Smooth muscle cell (in vitro differentiated cells): ENCODE measurements around the gene NLGN1. TPM values are rescaled to one million over a fixed set of nuclear protein-coding genes. Genes with fewer than 3 reads are reported as not detected.

Experiments used
- DNase-seq: peaks from one replicate; lab custom pipeline; 2025; ENCODE audit not compliant: unreplicated experiment; lab: John Stamatoyannopoulos, UW
- H2AFZ ChIP-seq: fragments of 200-600 bp; sonication (generic); 2 replicates; pipeline ENCODE4 v1.6.0; 2016; ENCODE audit warnings: antibody characterized with exemption, low read depth, mild to moderate bottlenecking
- H3F3A ChIP-seq: fragments of 200-600 bp; sonication (generic); 2 replicates; pipeline ENCODE4 v1.6.0; 2017; ENCODE audit warnings: antibody characterized with exemption, low read depth
- H3K27ac ChIP-seq: fragments of 200-600 bp; sonication (generic); 2 replicates; pipeline ENCODE4 v1.5.1; 2016; ENCODE audit warnings: low read depth, mild to moderate bottlenecking
- H3K27me3 ChIP-seq: fragments of 200-600 bp; sonication (generic); 2 replicates; pipeline ENCODE4 v1.6.1; 2016; ENCODE audit warnings: low read depth, mild to moderate bottlenecking
- H3K36me3 ChIP-seq: fragments of 200-600 bp; sonication (generic); 2 replicates; pipeline ENCODE4 v1.5.1; 2016; ENCODE audit warnings: low read depth
- H3K4me1 ChIP-seq: fragments of 200-600 bp; sonication (generic); 2 replicates; pipeline ENCODE4 v1.5.1; 2016; ENCODE audit warnings: low read depth
- H3K4me2 ChIP-seq: fragments of 200-600 bp; sonication (generic); 2 replicates; pipeline ENCODE4 v1.6.0; 2016; ENCODE audit warnings: mild to moderate bottlenecking
- H3K4me3 ChIP-seq: fragments of 200-600 bp; sonication (generic); 2 replicates; pipeline ENCODE4 v1.5.1; 2016; ENCODE audit warnings: mild to moderate bottlenecking
- H3K79me2 ChIP-seq: fragments of 200-600 bp; sonication (generic); 2 replicates; pipeline ENCODE4 v1.6.0; 2016; ENCODE audit warnings: low read depth, mild to moderate bottlenecking
- H3K9ac ChIP-seq: fragments of 200-600 bp; sonication (generic); 2 replicates; pipeline ENCODE4 v1.6.0; 2016; ENCODE audit warnings: low read depth
- H3K9me3 ChIP-seq: fragments of 200-600 bp; sonication (generic); replicated peaks from 2 replicates; pipeline ENCODE4 v1.5.1; 2016; ENCODE audit warnings: low read depth
- H4K20me1 ChIP-seq: fragments of 200-600 bp; sonication (generic); 2 replicates; pipeline ENCODE4 v1.6.0; 2016; ENCODE audit warnings: low read depth
- CTCF ChIP-seq: fragments of 200-600 bp; sonication (generic); IDR thresholded peaks from 2 replicates; pipeline ENCODE4 v1.5.1; 2017; ENCODE audit warnings: borderline replicate concordance, mild to moderate bottlenecking, antibody characterized with exemption; ENCODE audit not compliant: insufficient read depth, poor library complexity, severe bottlenecking
- WGBS: methylation state at CpG from one replicate; pipeline ENCODE4 v1.1.7; 2016; ENCODE audit warnings: low lambda C conversion rate; 5-methylcytosine and 5-hydroxymethylcytosine counted together
- polyA plus RNA-seq: library from polyadenylated mRNA; unstranded; fragments of >200 nt; fragmentation: Nextera tagmentation; extraction: Ambion mirVana; gene quantifications from 2 replicates; pipeline ENCODE4 v1.2.1, GENCODE V29; 2016
- total RNA-seq: library from RNA; depleted of rRNA; stranded (reverse); fragments of >200 nt; gene quantifications from 2 replicates; pipeline ENCODE4 v1.2.3, GENCODE V29; 2014

NLGN1 gene
- total and polyA plus RNA-seq, 2 experiments from 2014 or later = 0.04 TPM; not detected in 1

- WGBS = under 1% methylated on average over 45 of the region's 71 CpGs
- Histone ChIP-seq H3K27ac (no peak overlapping the region), H3F3A (peaks cover 3% of the 10 kb centered on the region), H3K36me3 (no peaks in the 10 kb centered on the region), H3K4me2 (peak overlapping the region; percentile 97), H3K27me3 (peaks cover 51% of the 10 kb centered on the region), H2AFZ (peak overlapping the region; percentile 76), H3K9ac (peak overlapping the region; percentile 7), H3K4me1 (peaks cover 27% of the 10 kb centered on the region), H3K9me3 (no peaks in the 10 kb centered on the region), H3K79me2 (no peaks in the 10 kb centered on the region), H4K20me1 (no peaks in the 10 kb centered on the region), H3K4me3 (peak overlapping the region; percentile 66)
- peak; percentile 43 for DNase-seq
- no peak for TF ChIP-seq CTCF
Observed at GRCh38 chr3:173395412-173396181, 1.9 kb upstream of the NLGN1 start.

- Histone ChIP-seq H3K79me2 (no peaks in the 10 kb centered on the region), H3K36me3 (no peaks in the 10 kb centered on the region), H3K4me1 (peaks cover 27% of the 10 kb centered on the region), H3K27ac (no peak overlapping the region), H3F3A (peaks cover 3% of the 10 kb centered on the region), H2AFZ (peak overlapping the region; percentile 76), H3K9ac (no peak overlapping the region), H3K4me3 (peak overlapping the region; percentile 66), H3K9me3 (no peaks in the 10 kb centered on the region), H4K20me1 (no peaks in the 10 kb centered on the region), H3K4me2 (peak overlapping the region; percentile 97), H3K27me3 (peaks cover 51% of the 10 kb centered on the region)
- TF ChIP-seq CTCF = no peak
- DNase-seq = no peak
- under 1% methylated on average over 29 of the region's 29 CpGs for WGBS
Observed at GRCh38 chr3:173396191-173397041, 1.1 kb upstream of the NLGN1 start.

GRCh38 chr3:173398111-173398479, 551 bp downstream of the NLGN1 start:
- peak overlapping the region; percentile 66 for H3K4me3 ChIP-seq

More at GRCh38 chr3:173398111-173398479, 551 bp downstream of the NLGN1 start:
- Histone ChIP-seq H3K9ac (no peak overlapping the region), H3K79me2 (no peaks in the 10 kb centered on the region), H3K27me3 (peaks cover 51% of the 10 kb centered on the region), H3K36me3 (no peaks in the 10 kb centered on the region), H2AFZ (peak overlapping the region; percentile 76), H3K27ac (no peak overlapping the region), H3F3A (peaks cover 3% of the 10 kb centered on the region), H3K4me2 (peak overlapping the region; percentile 97), H4K20me1 (no peaks in the 10 kb centered on the region), H3K4me1 (peaks cover 27% of the 10 kb centered on the region), H3K9me3 (no peaks in the 10 kb centered on the region)
- TF ChIP-seq CTCF = no peak
- no peak for DNase-seq
- WGBS = 3% methylated on average over 15 of the region's 15 CpGs
